Measurements from ENCODE around the gene EXOC6. TPM values are rescaled to one million over a fixed set of nuclear protein-coding genes. Genes with fewer than 3 reads are reported as not detected.

EXOC6 gene
- polyA plus RNA-seq, 1 donor from 2014 or later: 26.3 TPM

GRCh38 chr10:93064874-93065660 lies 216.7 kb downstream of the EXOC6 start:
- H2AFZ ChIP-seq (ENCODE audit: low read depth, low read length): no peak overlapping the region
- no peak for TF ChIP-seq MXI1 (conservative IDR thresholded peaks at IDR 0.05; ENCODE audit: poor library complexity, severe bottlenecking)
- no peak for TF ChIP-seq EZH2 (IDR thresholded peaks at IDR 0.05; ENCODE audit: borderline replicate concordance, insufficient read depth, low read length, poor library complexity, severe bottlenecking)
- no peak for TF ChIP-seq CTCF (IDR thresholded peaks at IDR 0.05; ENCODE audit: poor library complexity, severe bottlenecking)
- TF ChIP-seq POLR2AphosphoS5 (IDR thresholded peaks at IDR 0.05): no peak
- TF ChIP-seq RAD21 (conservative IDR thresholded peaks at IDR 0.05): no peak
- TF ChIP-seq TAF1 (IDR thresholded peaks at IDR 0.05; ENCODE audit: low read depth): no peak
- no peak for TF ChIP-seq EP300 (conservative IDR thresholded peaks at IDR 0.05; ENCODE audit: poor library complexity, severe bottlenecking)
- no peak for TF ChIP-seq REST (IDR thresholded peaks at IDR 0.05; ENCODE audit: borderline replicate concordance)
- TF ChIP-seq SMC3 (conservative IDR thresholded peaks at IDR 0.05; ENCODE audit: poor library complexity): no peak
- H3K27ac ChIP-seq (ENCODE audit: low read length): no peak overlapping the region
- peaks cover 99% of the 10 kb centered on the region for H3K27me3 ChIP-seq (ENCODE audit: insufficient read depth, low read depth, low read length)
- no peak overlapping the region for H3K4me2 ChIP-seq (ENCODE audit: low read length)
- H3K9me3 ChIP-seq (ENCODE audit: low read length): peaks cover 18% of the 10 kb centered on the region
- peaks cover 8% of the 10 kb centered on the region for H3K36me3 ChIP-seq (ENCODE audit: insufficient read depth, low read length)
- no peaks in the 10 kb centered on the region for H3K79me2 ChIP-seq (replicated peaks; ENCODE audit: insufficient read depth, low read length)
- no peaks in the 10 kb centered on the region for H3F3A ChIP-seq (ENCODE audit: insufficient read depth, low read length, poor library complexity, severe bottlenecking)
- H4K20me1 ChIP-seq (ENCODE audit: insufficient read depth): no peaks in the 10 kb centered on the region
- no peaks in the 10 kb centered on the region for H3K9me2 ChIP-seq (ENCODE audit: insufficient read depth, low read length)
- no peak overlapping the region for H3K4me3 ChIP-seq (ENCODE audit: low read length)
- H3K9ac ChIP-seq (ENCODE audit: low read length): no peak overlapping the region

- H3K79me2 ChIP-seq (replicated peaks; ENCODE audit: insufficient read depth, low read length): no peaks in the 10 kb centered on the region
- H3K4me3 ChIP-seq (ENCODE audit: low read length): no peak overlapping the region
- H3K9me3 ChIP-seq (ENCODE audit: low read length): peaks cover 14% of the 10 kb centered on the region
- no peak overlapping the region for H3K9ac ChIP-seq (ENCODE audit: low read length)
- H3K9me2 ChIP-seq (ENCODE audit: insufficient read depth, low read length): no peaks in the 10 kb centered on the region
- no peak overlapping the region for H3K27ac ChIP-seq (ENCODE audit: low read length)
- H2AFZ ChIP-seq (ENCODE audit: low read depth, low read length): no peak overlapping the region
- H3F3A ChIP-seq (ENCODE audit: insufficient read depth, low read length, poor library complexity, severe bottlenecking): no peaks in the 10 kb centered on the region
- H3K27me3 ChIP-seq (ENCODE audit: insufficient read depth, low read depth, low read length): peaks cover 99% of the 10 kb centered on the region
- no peaks in the 10 kb centered on the region for H4K20me1 ChIP-seq (ENCODE audit: insufficient read depth)
- TF ChIP-seq CTCF (IDR thresholded peaks at IDR 0.05; ENCODE audit: poor library complexity, severe bottlenecking): no peak
- no peak for TF ChIP-seq SMC3 (conservative IDR thresholded peaks at IDR 0.05; ENCODE audit: poor library complexity)
- TF ChIP-seq TAF1 (IDR thresholded peaks at IDR 0.05; ENCODE audit: low read depth): no peak
- no peak for TF ChIP-seq EZH2 (IDR thresholded peaks at IDR 0.05; ENCODE audit: borderline replicate concordance, insufficient read depth, low read length, poor library complexity, severe bottlenecking)
- no peak for TF ChIP-seq MXI1 (conservative IDR thresholded peaks at IDR 0.05; ENCODE audit: poor library complexity, severe bottlenecking)
- TF ChIP-seq RAD21 (conservative IDR thresholded peaks at IDR 0.05): no peak
- no peak for TF ChIP-seq EP300 (conservative IDR thresholded peaks at IDR 0.05; ENCODE audit: poor library complexity, severe bottlenecking)
- no peak for TF ChIP-seq REST (IDR thresholded peaks at IDR 0.05; ENCODE audit: borderline replicate concordance)
- no peak for TF ChIP-seq POLR2AphosphoS5 (IDR thresholded peaks at IDR 0.05)
- H3K4me2 ChIP-seq (ENCODE audit: low read length): no peak overlapping the region
- peaks cover 6% of the 10 kb centered on the region for H3K36me3 ChIP-seq (ENCODE audit: insufficient read depth, low read length)
Observed at GRCh38 chr10:93065675-93066543, 217.6 kb downstream of the EXOC6 start.

Measured in neural cell (in vitro differentiated cells).